ENCODE measurements around the gene SEC61A2.
"Not testable (repeated sequence)": the region's sequence is repeated elsewhere in the genome, so short reads cannot be mapped to it uniquely, and the experiment has no call there.

Gene SEC61A2

DNA sequence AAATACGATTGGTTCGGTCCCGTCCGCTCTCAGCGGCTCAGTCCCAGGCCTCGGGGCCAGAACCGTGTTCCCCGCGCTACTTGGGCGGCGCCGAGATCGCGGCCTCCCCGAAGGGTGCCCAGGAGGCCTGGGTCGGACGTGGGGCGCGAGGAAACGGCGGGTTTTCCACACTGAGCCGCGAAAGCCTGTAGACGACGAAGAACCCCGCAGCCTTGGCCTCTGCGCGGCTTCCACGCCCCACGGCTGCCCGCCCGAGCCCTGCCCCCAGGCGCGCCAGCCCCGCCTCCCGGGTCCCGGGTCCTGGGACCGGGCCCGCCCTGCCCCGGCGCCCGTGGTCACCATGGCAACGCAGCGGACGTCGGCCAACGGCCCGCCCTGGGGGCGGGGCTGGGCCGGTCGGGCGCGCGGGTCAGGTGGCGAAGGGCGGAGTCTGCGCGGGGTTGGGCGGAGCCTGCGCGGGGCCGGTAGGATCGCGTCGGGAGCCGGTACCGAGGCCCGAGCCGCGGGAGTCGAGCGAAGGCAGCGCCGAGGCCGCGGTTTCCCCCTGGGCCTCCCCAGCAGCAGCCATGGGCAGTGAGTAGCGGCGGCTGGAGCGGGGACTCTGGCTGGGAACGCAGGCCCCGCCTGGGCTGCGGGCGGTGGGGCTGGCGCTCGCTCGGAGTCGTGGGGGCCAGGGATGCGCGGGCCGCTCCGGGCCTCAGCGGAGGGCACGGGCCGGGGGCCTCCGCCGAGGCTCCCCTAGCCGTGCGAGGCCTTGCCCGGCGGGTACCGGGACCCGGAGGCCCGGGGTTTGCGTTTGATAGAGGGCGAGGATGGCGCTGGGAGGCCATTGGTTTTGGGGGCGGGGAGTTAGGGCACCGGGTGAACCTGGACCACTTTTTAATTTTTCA is at the start of gene SEC61A2:
TSS of gene SEC61A2 (plus strand) at position 456 of the 890 bp plus-strand sequence. CDS start at position 567, 111 bp downstream.
- DNase-seq, result peak; percentile 97

DNA sequence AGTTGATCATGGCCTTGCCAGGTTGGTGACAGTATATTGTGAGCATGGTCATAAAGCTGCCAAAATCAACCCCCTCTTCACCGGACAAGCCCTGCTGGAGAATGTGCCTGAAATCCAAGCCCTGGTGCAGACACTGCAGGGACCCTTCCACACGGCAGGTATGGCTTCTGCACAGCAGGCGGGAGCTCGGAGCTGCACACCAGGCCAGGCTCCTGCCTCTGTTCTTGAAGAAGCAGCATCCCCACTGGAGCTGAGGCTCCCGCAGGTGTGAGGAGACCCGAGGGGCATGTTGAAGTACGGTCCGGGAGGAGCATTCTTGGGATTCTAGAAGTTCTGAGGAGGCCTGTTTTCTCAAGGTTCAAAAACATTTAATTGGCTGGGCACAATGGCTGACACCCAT is 48.0 kb upstream of the SEC61A2 start:
- no peak for DNase-seq

DNA sequence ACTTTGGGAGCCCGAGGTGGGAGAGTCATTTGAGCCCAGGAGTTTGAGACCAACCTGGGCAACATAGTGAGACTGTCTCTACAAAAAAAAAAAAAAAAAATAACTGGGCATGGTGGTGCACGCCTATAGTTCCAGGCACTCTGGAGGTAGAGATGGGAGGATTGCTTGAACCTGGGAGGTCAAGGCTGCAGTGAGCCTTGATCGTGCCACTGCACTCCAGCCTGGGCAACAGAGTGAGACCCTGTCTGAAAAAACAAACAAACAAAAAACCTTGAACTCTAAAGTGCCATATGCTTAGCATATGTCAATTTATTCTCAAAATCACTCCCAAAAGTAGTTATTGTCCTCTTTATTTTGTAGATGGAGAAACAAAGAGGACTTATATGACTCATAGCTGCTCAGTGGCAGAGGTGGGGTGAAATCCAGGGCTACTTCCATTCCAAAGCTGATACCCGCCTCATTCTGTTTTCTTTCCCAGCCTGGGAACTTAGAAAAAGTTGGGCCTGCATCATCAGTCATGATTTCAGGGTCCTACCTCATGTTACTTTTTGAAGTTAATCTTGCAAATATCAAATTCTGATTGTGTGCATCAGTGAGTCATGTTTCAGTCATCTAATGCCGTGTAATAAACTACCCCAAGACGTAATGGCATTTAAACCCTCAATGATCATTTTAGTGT is 47.5 kb upstream of the SEC61A2 start:
- DNase-seq, result no peak

DNA sequence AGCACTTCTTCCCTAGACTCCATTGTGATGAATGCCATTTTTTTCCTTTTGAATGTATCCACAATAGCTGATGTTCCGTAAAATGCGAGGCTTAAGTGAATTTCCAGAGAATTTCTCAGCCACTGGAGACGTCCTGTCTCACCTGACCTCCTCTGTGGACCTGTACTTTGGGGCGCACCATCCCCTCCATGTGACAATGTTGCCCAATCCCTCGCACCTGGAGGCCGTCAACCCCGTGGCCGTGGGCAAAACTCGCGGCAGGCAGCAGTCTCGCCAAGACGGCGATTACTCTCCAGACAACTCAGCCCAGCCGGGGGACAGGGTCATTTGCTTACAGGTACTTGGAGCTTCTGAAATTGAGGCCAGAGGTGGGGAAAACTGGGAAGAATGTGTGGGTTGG is 40.6 kb upstream of the SEC61A2 start:
- DNase-seq, result no peak

DNA sequence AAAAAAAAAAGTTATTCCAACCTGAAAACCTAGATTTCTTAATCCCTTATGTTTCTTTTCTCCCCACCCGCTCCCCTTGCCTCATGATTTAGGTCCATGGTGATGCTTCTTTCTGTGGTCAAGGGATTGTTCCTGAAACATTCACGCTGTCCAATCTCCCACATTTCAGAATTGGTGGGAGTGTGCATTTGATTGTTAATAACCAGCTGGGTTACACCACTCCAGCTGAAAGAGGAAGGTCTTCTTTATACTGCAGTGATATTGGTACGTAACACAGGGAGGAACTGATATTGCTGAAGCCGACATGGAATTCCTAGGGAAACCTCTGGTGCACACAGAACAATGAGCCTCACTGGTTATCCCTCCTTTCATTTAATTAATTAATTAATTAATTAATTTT is 38.1 kb upstream of the SEC61A2 start:
- no peak for DNase-seq

DNA sequence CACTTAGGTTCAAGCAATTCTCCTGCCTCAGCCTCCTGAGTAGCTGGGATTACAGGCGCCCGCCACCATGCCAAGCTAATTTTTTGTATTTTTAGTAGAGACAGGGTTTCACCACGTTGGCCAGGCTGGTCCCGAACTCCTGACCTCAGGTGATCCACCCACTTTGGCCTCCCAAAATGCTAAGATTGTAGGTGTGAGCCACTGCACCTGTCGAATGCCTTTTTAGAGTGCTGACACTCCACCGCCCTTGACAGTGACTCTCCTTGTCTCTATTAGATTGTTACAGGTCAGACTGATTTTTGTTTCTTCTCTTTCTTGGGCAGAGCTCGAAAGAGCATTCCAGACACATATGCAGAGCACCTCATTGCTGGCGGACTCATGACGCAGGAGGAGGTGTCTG is 32.1 kb upstream of the SEC61A2 start:
- not testable (repeated sequence) for DNase-seq

DNA sequence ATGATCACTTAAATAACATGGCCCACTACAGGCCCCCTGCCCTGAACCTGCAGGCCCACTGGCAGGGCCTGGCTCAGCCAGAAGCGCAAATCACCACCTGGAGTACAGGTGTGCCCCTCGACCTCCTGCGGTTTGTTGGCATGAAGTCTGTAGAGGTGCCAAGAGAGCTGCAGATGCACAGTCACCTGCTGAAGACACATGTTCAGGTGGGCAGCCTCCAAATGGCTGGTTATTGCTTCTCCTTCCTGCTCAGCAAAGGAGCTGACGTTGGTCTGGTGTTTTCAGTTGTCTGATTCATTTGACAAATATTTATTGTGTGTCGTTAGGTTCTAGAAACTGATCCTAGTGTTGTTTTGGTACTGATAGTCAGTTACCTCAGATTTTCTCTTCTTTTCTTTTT is 31.7 kb upstream of the SEC61A2 start:
- DNase-seq, result no peak

DNA sequence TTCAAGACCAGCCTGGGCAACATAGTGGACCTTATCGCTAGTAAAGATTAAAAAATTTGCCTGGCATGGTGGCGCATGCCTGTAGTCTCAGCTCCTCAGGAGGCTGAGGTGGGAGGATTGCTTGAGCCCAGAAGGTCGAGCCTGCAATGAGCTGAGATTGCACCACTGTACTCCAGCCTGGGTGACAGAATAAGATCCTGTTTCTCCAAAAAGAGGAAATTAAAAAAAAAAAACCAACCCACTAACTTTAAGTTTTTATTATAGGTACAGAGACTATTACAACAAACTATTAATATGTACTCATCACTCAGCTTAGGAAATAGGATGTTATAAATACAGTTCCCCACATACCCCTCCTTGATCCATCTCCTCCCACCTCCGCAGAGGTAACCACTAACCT is 30.5 kb upstream of the SEC61A2 start:
- no peak for DNase-seq

DNA sequence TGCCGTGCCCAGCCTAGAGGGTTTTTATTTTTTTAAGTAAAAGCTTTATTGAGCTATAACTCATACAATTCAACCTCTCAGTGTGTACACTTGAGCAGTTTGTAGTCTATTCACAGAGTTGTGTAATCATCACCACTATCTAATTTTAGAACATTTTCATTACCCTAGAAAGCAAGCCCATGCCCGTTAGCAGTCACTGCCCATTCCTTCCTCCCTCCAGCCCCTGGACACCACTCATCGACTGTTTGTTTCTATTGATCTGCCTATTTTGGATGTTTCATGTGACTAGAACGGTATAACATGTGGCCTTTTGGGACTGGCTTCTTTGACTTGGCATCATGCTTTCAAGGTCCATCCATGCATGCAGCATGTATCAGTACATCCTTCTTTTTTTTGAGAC is 25.7 kb upstream of the SEC61A2 start:
- no peak for DNase-seq

DNA sequence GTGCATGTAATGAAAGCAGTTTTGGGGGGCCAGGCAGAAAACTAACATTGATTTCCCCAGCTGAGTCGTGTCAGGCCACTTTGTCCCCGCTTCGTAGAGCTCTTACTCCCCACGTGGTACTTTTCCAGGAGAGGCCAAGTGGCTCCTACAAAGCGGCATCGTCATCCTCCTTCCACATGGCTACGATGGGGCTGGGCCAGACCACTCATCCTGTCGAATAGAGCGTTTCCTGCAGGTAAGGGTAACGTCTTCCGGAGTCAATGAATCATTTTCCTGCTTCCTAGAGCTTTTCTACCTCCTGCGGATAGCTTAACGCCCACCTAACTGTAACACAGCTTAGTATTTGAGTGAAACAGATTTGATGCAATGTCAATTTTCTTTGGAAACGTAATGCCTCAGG is 21.7 kb upstream of the SEC61A2 start:
- no peak for DNase-seq

DNA sequence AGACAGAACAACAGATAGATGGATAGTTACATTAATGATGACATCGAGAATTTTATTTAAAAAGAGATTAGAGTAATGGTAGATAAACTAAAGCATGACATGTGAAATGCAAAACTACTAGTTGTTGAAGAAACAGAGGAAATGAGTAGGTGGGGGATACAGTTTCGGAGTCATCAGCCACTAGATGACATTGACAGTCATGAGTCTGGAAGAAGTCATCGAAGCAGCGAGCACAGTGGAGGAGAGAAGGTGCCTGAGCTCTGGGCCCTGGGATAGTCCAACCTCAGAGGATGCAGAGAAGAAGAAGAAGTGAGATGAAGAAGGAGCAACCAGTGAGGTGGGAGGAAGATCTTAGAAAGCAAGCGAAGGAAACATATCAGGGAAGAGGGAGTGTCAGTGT is 20.2 kb upstream of the SEC61A2 start:
- DNase-seq, result no peak

DNA sequence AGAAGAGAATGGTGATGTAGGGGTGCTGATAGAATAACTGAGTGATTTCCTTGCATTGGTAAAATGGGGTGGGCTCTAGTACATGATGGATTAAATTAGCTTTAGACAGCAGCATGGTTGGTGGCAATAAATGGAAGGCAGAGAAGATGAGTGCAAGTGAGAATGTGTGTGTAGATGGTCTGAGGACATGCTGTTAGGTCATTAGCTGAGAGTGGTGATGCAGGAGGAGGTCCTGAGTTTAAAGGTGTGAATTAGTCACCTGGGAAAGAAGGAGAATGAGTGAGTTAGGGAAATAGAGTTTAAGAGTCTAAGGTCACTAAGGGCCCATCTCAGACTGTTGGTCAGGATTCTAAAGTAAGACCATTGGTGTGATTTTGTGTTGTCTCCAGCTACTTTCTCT is 17.9 kb upstream of the SEC61A2 start:
- DNase-seq, result no peak

DNA sequence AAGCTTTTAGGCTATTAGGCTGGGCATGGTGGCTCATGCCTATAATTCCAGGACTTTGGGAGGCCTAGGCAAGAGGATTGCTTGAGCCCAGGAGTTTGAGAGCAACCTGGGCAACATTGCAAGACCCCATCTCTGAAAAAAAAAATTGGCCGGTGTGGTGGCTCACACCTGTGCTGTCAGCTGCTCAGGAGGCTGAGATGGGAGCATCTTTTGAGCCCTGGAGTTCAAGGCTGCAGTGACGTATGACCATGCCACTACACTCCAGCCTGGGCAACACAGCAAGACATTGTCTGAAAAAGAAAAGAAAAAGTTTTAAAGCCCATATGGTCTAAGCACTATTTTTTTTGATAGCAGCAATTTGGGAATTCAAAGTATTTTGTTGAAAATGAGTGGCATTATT is 15.8 kb upstream of the SEC61A2 start:
- DNase-seq, result no peak

DNA sequence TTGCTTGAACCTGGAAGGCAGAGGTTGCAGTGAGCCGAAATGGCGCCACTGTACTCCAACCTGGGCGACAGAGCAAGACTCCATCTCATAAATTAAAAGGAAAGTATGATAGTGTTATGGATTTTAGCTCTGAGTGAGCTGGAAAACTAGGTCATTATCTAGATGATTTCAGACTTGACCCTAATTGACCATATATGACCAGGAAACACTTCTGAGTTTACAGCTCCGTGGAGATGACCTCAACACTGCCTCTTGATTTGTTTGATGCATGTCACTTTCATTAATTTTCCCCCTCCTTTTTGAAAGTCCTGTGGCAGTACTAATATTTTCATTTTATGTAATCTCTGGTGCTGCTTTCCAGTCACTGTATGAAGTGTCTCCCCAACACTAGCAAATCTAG is 7.8 kb upstream of the SEC61A2 start:
- no peak for DNase-seq

DNA sequence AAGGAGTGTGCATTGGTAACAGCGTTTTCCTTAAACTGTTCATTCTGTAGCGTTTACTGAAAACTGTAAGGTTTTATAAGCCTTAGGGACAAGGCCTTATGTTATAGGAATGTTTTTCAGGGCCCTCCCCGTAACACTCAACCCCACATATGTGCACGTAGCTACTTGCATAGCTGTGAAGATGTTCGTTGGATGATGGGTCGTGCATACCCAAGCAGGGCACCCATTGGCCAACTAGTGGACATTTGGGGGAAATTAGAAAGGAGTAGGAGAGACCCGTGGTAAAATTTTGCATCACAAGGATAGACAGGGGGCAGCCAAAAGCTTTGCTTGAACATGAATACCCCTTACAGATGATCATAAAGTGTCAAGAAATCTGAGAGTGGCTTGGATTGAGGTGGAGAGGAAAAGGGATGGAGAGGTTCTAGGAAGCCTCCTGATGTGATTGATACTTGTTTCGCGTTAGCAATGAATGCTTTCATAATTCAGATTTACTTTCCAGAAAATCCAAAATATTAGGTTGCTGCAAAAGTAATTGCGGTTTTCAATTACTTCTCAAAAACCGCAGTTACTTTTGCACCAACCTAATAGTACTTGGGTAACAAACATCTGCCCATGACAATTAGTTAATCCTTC is 878 bp downstream of the SEC61A2 start:
- DNase-seq, result no peak

DNA sequence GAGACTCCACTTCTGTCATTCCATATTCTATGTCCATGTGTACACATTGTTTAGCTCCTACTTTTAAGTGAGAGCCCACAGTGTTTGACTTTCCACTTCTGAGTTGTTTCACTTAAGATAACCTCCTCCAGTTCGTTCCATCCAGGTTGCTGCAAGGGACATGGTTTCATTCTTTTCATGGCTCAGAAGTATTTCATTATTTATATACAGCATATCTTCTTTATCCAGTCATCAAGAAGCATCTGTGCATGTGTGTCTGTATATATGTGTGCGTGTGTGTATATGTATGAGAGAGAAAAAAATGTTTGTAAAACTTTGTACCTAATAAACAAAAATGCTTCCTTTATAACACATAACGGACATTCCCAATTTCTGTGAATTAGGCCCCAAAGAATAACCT is 6.2 kb downstream of the SEC61A2 start:
- DNase-seq, result no peak

DNA sequence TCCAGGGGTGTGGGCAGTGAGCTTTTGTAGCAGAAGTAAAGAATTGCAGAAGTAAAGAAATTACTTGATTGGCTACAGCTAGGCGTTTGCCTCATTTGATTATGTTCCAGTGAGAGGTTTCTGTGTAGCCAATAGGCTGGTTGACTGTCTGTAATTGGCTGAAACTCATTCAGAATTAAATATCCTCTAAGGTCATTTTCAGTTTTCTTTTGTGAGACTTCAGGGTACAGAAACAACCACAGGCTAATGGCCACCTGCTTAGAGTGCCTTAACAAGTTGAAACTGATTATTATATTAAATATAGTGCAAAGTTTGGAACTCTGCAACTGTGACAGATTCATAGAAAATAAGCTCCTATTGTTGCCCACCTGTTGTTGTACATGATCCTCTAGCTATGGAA is 10.6 kb downstream of the SEC61A2 start:
- no peak for DNase-seq

DNA sequence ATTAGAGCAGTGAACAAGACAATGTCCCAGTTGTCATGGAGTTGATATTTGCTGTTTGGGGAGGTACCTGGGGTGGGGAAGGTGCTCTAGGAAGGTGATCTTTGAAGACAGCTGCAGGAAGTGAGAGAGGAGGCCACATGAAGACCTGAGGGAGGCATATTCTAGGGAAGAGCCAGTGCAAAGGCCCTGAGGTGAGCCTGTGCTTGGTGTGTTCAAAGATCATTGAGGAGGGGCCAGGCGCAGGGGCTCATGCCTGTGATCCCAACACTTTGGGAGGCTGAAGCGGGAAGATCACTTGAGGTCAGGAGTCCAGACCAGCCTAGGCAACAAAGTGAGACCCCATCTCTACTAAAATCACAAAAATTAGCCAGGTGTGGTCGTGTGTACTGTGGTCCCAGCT is 15.1 kb downstream of the SEC61A2 start:
- DNase-seq, result no peak

DNA sequence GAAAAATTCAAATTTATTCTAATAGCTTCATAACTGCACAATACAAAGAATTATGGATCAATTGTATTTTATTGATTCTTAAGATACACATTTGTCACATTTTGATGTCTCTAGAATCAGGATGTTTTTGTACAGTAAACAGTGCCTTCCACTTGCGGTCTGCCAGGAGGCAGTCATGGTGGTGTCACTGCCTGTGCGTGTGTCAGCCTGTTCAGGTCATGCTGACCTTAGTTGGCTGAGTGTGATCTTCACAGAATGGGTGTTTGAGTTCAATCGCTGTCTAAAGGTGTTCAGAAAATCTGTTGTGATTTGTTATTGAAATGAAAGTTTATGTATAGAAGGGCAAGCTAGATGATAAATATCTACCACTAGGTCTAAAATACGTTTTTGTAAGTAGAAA is 20.7 kb downstream of the SEC61A2 start:
- DNase-seq, result no peak

DNA sequence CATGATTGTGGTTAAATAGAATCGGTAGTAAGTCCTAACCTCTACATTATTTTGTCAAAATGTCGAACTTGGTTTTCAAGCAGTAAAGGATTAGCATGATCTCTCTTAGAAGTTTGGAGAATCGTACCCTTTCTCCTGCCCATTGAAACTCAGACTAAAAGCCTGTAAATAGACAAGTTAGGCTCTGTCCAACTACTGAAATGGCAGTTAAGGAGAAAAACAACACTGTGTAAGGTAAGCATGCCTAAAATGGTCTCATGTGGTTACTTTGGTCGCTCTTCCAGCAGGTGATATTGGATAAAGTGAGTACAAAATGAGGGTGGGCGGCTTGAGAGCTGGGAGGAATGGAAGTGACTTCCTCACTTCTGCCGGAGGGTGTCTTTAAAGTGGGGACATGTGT is 25.0 kb downstream of the SEC61A2 start:
- DNase-seq, result no peak

DNA sequence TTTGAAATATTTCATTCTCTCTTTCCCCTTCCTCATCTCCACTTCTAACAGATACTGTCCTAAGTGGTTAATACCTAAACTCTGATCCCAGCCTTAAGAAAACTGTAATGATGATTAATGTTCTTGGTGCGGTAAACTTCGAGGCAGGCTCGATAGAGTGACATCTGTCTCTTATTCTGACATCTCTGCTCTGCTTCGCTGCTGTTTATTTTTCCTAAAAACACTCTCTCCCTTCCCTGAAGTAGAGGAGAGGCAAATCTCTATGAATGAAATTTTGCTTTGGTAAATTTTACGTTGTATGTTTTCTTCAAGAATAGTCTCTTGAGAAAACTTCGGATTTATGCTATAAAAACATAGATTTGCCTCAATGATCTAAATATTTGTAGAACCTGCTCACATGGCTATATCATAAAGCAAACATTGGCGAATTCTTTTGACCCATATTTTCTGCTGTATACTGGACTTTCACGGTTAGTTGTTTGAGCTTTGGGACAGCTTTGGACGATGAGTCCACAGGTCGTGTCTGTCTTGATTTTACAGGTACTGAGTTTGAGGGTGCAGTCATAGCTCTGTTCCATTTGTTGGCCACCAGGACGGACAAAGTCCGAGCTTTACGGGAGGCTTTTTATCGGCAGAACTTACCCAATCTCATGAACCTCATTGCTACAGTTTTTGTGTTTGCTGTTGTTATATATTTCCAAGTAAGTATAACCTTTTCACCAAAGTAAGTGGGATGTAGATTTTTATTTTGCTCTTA is 27.1 kb downstream of the SEC61A2 start:
- no peak for DNase-seq

DNA sequence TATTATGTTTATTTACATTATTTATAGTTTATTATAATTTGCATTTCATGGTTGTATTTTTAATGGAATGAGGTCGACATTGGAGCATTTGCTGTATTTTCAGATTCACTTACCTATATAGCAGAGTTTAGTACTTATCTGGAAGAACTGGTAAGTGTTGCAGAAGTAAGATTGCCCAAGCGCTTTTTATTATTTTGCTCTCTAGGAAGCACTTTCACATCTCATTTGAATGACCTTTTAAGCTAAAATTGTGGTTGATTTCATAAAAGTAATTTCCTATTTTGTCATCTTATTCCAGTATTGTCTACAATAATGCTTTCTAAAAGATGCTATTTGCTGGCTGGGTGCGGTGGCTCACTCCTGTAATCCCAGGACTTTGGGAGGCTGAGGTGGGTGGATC is 28.6 kb downstream of the SEC61A2 start:
- no peak for DNase-seq

DNA sequence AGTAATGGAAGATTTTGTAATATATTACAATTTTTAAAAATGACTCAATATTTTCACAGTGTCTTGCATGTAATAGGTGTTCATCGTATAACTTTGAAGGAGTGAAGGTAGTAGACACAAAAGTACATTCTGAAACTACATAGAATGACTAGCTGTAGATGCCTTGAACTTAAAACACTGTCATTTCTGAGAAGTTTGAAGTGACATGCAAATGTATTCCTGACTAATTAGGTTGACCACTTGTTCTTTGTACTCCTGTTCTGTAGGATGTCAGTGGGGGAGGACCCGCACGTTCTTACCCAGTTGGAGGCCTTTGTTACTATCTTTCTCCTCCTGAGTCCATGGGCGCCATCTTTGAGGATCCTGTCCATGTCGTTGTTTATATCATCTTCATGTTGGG is 31.2 kb downstream of the SEC61A2 start:
- no peak for DNase-seq

Data from right forelimb (tissue), 1 donor.